DMS79 treated with DMSO at 0.1 percent for 48 hours (cell line): ENCODE measurements around the gene SNRNP70.
A peak's percentile ranks its signal among the peaks of the same experiment; 100 is the strongest.
"Not testable (repeated sequence)": the region's sequence is repeated elsewhere in the genome, so short reads cannot be mapped to it uniquely, and the experiment has no call there.

ENCODE experiments used
- DNase-seq: peaks from one replicate; lab custom pipeline; 2025; lab: John Stamatoyannopoulos, UW

SNRNP70 gene

DNA sequence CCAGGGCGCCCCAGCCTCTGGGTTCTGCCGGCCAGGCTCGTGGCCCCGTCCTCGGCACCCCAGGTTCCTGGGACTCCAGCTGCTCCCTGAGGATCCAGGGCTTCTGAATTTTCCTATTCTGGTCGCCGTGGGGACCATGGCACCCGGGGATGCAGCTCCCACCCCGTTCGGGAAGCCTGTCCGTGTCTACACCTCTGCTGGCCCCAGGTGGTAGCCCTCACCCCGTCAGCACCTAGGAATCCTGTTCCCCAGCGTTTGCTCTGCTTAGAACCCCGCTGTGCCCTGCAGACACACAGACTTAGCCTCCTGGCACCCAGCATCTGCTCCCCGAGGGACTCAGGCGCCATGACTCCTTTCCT is 35.1 kb downstream of the SNRNP70 start:
- no peak for DNase-seq

GRCh38 chr19:49120868-49121267 is 35.6 kb downstream of the SNRNP70 start:
- no peak for DNase-seq

- not testable (repeated sequence) for DNase-seq
Measured at GRCh38 chr19:49121841-49122240, 36.6 kb downstream of the SNRNP70 start.

DNA sequence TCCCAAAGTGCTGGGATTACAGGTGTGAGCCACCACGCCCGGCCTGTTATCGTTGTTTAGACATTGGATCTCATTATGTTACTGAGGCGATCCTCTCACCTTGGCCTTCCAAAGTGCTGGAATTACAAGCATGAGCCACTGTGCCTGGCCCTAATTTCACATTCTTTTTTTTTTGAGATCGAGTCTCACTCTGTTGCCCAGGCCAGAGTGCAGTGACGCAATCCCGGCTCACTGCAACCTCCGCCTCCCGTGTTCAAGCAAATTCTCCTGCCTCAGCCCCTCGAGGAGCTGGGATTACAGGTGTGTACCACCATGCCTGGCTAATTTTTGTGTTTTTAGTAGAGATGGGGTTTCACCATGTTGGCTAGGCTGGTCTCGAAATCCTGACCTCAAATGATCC is 38.0 kb downstream of the SNRNP70 start:
- DNase-seq = not testable (repeated sequence)

GRCh38 chr19:49125025-49125731 is 39.9 kb downstream of the SNRNP70 start:
- DNase-seq = no peak

DNA sequence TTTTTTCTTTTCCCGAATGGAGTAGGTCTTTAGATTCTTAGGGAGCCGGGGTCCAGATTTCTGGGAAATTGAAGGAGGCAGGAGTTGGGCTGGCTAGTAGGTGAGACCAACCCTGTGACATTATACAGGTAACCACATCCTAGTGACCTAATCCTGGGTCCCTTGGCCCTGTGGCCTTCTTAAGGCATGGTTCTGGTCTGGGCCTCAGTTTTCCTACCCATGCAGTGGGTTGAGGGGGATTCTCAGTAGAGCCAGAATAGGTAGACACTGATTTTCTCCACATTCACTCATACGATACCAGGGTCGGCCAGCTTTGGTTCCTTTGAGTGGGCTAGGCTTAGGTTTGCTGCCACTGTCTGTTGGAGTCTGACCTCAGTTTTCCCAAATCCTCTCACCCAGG is 41.3 kb downstream of the SNRNP70 start:
- DNase-seq = no peak

GRCh38 chr19:49127225-49127624 is 42.0 kb downstream of the SNRNP70 start:
- DNase-seq = not testable (repeated sequence)

DNA sequence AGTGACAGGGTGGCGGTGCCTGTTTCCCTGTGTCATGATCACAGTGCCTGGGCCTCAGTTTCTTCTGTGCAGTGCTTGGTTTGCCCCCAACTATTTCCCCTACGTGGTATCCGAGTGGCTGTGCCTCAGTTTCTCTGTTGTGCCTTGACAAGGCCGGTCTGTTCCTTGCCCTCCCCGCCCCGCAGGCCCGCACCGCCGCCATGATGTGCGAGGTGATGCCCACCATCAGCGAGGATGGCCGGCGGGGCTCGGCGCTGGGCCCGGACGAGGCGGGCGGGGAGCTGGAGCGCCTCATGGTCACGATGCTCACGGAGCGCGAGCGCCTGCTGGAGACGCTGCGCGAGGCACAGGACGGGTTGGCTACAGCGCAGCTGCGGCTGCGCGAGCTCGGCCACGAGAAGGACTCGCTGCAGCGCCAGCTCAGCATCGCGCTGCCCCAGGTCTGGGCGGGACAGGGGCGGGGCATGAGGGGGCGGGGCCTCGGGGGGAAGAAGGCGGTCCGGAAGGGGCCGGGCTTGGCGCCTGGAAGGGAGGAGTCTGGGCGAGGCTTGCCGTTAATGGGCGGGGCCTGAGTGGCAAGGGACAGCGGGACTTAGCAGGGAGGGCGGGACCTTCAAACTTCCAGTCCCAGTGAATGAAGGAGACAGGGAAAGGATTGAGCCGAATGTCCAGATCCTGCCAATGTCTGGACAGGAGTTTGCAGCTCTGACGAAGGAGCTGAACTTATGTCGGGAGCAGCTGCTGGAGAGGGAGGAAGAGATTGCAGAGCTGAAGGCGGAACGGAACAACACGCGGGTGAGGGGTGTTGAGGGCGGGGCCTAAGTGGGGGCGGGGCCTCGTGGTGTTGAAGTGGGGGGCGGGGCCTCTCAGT is 42.7 kb downstream of the SNRNP70 start:
- peak; percentile 94 for DNase-seq

DNA sequence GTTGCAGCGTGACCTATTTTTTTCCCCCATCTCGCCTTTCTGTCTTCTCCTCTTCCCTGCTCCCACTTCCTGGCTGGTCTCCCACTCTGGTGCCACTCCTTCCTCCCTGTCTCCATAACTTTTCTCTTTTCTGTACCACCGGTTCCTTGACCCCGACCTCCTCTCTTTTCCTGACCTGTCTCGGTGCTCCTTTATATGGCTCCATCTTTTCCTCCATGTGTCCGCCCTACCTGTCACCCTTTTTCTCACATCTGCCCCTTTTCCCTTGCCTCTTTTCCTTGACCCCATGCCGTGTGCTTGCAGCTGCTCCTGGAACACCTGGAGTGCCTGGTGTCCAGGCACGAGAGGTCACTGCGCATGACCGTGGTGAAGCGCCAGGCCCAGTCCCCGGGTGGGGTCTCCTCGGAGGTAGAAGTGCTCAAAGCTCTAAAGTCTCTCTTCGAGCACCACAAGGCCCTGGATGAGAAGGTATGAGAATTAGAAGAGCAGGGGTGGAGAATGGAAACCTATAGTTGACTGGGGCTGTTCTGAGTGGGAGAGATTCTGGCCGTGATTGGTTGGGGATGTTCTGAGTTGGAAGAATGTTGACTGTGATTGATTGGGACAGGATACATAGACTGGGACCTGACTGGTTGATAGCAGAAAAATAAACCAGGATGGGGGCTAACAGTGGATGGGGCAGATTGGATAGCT is 43.4 kb downstream of the SNRNP70 start:
- no peak for DNase-seq

DNA sequence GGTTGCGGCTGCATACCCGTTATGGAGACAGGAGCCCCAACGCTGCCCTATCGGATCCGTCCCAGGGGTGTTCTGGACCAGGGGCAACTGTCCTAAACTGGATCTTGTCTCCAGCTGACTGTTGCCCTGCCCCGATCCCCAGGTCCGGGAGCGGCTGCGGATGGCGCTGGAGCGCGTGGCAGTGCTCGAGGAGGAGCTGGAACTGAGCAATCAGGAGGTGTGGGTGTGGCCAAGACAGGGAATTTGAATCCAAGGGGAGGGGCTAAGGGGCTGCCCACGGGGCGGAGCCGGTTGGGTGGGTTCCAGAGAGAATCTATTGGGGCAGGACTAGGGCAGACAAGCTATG is 44.0 kb downstream of the SNRNP70 start:
- no peak for DNase-seq

GRCh38 chr19:49130325-49130724 is 45.1 kb downstream of the SNRNP70 start:
- no peak for DNase-seq

DNA sequence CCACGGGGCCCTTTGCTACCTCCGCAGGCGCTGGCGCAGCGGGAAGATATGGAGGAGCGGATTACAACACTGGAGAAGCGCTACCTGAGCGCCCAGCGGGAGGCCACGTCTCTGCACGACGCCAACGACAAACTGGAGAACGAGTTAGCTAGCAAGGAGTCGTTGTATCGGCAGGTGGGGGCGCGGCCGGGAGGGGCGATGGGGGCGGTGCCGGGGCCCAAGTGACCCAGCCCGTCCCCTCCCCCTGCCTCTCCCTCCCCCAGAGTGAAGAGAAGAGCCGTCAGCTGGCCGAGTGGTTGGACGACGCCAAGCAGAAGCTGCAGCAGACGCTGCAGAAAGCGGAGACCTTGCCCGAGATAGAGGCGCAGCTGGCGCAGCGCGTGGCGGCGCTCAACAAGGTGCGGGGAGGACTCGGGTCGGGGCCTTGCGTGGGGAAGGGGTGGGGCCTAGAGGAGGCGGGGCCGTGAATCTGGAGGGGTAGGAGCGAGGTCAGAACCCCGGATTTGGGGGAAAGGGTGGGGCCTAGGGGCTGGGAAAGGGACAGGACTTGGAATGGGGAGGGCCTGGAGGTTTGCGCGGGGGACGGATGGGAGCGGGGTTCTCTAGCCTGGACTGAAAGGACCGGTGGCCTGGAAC is 47.8 kb downstream of the SNRNP70 start:
- no peak for DNase-seq

GRCh38 chr19:49133621-49134454 is 48.6 kb downstream of the SNRNP70 start:
- DNase-seq = no peak

- DNase-seq = no peak
Measured at GRCh38 chr19:49135686-49136085, 50.4 kb downstream of the SNRNP70 start.

DNA sequence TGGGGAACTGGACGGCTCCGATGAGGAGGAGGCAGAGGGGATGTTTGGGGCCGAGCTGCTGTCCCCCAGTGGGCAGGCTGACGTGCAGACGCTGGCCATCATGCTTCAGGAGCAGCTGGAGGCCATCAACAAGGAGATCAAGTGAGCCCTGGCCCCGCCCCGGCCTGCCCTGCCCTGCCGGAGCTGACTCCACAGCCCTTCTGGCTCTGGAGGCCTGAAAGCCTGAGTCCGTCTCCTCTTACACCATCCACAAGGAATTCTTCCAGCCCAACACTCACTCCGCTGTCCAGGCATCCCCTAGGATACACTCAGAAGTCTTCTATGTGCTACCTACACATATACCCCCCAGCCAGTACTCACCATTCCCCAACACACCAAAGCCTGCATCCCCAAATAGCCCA is 51.5 kb downstream of the SNRNP70 start:
- DNase-seq = no peak

DNA sequence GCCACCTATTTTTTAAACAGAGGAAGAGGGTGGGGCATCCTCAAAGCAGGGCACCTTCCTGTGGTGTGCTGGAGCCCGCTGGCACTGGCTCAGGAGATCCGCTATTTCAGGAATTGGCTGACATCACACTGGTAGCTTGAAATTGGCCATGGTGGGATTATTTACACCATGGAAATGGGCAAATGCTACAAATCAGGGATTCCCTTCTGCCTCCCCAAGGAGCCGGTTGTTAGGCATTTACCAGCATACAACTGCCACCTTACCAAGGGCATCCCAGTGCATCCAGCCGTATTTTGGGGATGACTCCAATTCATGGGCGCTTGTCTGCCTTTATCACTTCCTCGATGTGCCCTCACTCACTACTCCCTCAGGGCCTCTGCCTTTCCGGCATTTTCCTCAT is 55.7 kb downstream of the SNRNP70 start:
- no peak for DNase-seq

DNA sequence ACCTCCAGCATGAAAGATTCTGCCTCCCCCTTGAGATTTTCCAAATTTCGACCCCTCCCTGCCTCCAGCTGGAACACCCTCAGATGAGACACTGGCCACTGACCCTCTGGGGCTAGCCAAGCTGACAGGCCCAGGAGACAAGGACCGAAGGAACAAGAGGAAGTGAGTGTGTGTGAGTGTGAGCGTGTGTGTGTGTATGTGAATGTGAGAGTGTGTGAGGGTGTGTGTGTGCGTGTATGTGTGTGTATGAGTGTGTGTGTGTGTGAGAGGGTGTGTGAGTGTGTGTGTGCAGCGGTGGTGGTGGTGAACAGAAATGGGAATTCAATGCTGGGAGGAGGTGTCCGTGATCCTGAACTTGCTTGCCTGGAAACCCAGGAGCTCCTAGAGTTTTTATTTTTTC is 56.1 kb downstream of the SNRNP70 start:
- DNase-seq = no peak

DNA sequence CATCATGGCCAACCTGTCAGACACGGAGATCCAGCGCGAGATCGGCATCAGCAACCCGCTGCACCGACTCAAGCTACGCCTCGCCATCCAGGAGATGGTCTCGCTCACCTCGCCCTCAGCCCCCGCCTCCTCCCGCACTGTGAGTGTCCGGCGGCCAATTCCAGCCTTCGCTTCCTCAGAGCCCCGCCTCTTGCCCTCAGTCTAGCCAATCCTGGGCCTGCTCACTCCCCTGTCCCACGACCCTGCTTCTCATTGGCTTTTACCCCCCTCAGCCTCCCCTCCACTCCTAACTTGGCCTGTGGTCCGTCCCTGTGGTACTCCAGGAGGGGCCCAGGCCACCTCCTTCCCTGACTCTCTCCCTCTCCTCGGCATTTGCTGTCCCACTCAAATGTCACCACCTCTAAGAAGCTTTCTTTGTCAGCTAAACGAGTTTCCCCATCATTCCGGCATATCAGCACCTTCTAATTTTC is 57.6 kb downstream of the SNRNP70 start:
- no peak for DNase-seq

DNA sequence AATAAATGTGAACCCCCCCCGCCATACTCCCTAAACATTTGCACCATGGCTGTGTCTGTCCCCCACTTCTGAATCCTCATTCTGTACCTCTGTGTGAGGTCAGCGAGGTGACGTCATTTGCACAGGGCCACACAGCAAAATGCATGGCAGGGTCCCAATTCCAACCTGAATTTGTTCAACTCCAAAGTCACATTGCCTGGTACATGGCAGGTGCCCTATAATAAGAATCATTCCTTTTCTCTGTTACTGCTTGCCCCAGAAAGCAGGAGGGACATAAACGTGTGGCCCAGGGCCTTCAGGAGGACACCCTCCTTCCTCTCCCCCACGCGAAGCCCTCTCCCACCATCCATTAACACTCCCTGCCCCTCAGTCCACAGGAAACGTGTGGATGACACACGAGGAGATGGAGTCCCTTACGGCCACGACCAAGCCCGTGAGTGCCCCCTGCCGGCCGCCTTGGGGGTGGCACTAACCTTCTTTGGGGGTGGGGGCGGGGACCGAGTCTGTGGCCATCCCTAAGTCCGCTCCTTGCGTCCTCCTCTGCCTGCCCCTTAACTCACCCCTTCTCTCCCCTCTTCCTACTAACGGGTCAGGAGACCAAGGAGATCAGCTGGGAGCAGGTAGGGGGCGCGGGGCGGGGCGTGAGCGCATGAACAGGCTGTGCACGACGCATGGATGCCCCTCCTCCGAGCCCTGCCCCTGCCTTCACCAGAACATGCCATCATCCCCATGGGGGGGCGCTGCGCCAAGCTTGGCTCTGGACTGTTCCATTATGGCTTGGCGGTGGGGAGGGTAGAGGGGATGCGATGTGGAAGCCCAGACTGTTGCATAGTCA is 60.5 kb downstream of the SNRNP70 start:
- no peak for DNase-seq

DNA sequence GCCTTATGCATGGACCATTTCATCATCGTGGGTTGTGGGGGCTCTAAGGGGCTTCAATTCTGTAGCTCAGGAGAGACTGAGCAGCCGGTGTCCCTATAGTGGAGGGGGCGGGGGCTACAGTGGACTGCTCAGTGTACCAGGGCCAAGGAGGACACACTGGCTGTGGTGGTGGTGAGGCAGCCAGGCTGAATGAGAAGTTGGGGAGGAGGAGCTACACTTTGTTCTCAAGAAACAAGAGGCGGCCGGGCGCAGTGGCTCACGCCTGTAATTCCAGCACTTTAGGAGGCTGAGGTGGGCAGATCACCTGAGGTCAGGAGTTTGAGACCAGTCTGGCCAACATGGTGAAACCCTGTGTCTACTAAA is 61.1 kb downstream of the SNRNP70 start:
- not testable (repeated sequence) for DNase-seq
